Vagina (tissue), 2 donors: Measurements from ENCODE around the gene CCDC121. TPM values are rescaled to one million over a fixed set of nuclear protein-coding genes. Genes with fewer than 3 reads are reported as not detected.
"Not testable (repeated sequence)": the region's sequence is repeated elsewhere in the genome, so short reads cannot be mapped to it uniquely, and the experiment has no call there.

ENCODE experiments used
- DNase-seq, 2 donors: peaks; one replicate each; pipeline ENCODE4 v3.0.0-alpha.2; 2017; ENCODE audit errors: extremely low spot score in 2 of 2
- H3K27ac ChIP-seq: fragments of 200-600 bp; sonication (generic); one replicate; pipeline ENCODE4 v1.5.1; 2019
- H3K27me3 ChIP-seq: fragments of 200-600 bp; sonication (generic); one replicate; pipeline ENCODE4 v1.5.1; 2019
- H3K36me3 ChIP-seq, 2 donors: fragments of 200-600 bp; sonication (generic); one replicate each; pipeline ENCODE4 v1.5.1; 2017 to 2019
- H3K4me1 ChIP-seq: fragments of 200-600 bp; sonication (generic); one replicate; pipeline ENCODE4 v1.5.1; 2019
- H3K4me3 ChIP-seq, 2 donors: fragments of 200-600 bp; sonication (generic); 1 replicate in 1 of 2; 2 replicates in 1 of 2; pipeline ENCODE4 v1.5.1; 2016 to 2019
- H3K9me3 ChIP-seq: fragments of 200-600 bp; sonication (generic); one replicate; pipeline ENCODE4 v1.5.1; 2019
- CTCF ChIP-seq, 3 experiments: fragments of 450-650 bp in 2 of 3; fragments of 200-600 bp in 1 of 3; sonication (generic) in 1 of 3; IDR thresholded peaks; one replicate each; pipeline ENCODE4 v1.5.1; 2017 to 2019; ENCODE audit warnings: antibody characterized with exemption in 3 of 3, mild to moderate bottlenecking in 2 of 3, moderate library complexity in 2 of 3
- POLR2A ChIP-seq, 2 donors: fragments of 450-650 bp; IDR thresholded peaks; one replicate each; pipeline ENCODE4 v1.6.1; 2017; ENCODE audit warnings: antibody characterized with exemption in 2 of 2, mild to moderate bottlenecking in 2 of 2, moderate library complexity in 2 of 2
- POLR2AphosphoS5 ChIP-seq, 2 donors: sonication (generic); formaldehyde crosslinking; IDR thresholded peaks; one replicate each; pipeline ENCODE4 v1.9.0; 2017; ENCODE audit warnings: antibody characterized with exemption in 2 of 2, mild to moderate bottlenecking in 2 of 2, low read depth in 1 of 2; ENCODE audit not compliant: insufficient read depth in 1 of 2
- intact Hi-C: fragments of 100-400 bp; cut with DNase I; formaldehyde crosslinking; loops from one replicate; pipeline ENCODE4 v1.15.1; 2023
- total RNA-seq: library from RNA; depleted of rRNA; stranded (reverse); fragments of >200 nt; gene quantifications from one replicate; pipeline ENCODE4 v1.2.3, GENCODE V29; 2016

Gene CCDC121
- total RNA-seq, 1 donor from 2014 or later, result 2.5 TPM

GRCh38 chr2:27596627-27597026 is 32.2 kb downstream of the CCDC121 start:
- Histone ChIP-seq H3K27me3 (no peaks in the 10 kb centered on the region), H3K27ac (no peak overlapping the region), H3K4me3 (no peak overlapping the region), H3K9me3 (peaks cover 10% of the 10 kb centered on the region), H3K4me1 (no peaks in the 10 kb centered on the region), H3K36me3 (peaks cover 0 to 8% of the 10 kb centered on the region in 2 donors)
- TF ChIP-seq CTCF (IDR thresholded peaks at IDR 0.05) (no peak), POLR2AphosphoS5 (IDR thresholded peaks at IDR 0.05; ENCODE audit: insufficient read depth in 1 of 2, low read depth in 1 of 2) (no peak), POLR2A (IDR thresholded peaks at IDR 0.05) (no peak)
- intact Hi-C loops, result no loop called here
- DNase-seq, result no peak

DNA sequence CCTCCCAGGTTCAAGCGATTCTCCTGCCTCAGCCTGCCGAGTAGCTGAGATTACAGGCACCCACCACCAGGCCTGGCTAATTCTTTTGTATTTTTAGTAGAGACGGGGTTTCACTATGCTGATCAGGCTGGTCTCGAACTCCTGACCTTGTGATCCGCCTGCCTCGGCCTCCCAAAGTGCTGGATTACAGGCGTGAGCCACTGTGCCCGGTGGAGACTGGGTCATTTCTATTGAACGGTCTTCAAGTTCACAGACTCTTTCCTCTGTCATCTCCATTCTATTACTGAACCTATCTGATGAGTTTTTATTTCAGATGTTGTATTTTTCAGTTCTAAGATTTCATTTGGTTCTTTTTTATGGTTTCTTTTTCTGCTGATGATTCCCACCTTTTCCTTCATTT is 33.4 kb downstream of the CCDC121 start:
- H3K27me3 ChIP-seq, H3K36me3 ChIP-seq, H3K4me3 ChIP-seq, intact Hi-C loops, H3K4me1 ChIP-seq, H3K27ac ChIP-seq, DNase-seq: not testable (repeated sequence)
- peaks cover 19% of the 10 kb centered on the region for H3K9me3 ChIP-seq

DNA sequence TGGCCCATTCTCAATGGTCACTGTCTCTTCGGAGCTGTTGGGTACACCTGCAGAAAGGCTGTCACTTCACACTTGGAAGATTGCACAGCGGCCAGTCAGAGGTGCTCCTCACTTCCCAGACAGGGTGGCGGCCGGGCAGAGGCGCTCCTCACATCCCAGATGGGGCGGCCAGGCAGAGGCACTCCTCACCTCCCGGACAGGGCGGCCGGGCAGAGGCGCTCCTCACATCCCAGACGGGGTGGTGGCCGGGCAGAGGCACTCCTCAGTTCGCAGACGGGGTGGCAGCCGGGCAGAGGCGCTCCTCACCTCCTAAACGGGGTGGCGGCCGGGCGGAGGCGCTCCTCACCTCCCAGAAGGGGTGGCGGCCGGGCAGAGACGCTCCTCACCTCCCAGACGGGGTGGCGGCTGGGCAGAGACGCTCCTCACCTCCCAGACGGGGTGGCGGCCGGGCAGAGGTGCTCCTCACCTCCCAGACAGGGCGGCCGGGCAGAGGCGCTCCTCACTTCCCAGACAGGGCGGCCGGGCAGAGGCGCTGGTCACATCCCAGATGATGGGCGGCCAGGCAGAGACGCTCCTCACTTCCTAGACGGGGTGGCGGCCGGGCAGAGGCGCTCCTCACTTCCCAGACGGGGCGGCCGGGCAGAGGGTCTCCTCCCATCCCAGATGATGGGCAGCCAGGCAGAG is 34.6 kb downstream of the CCDC121 start:
- H3K4me1 ChIP-seq, H3K4me3 ChIP-seq, H3K36me3 ChIP-seq, H3K27ac ChIP-seq, intact Hi-C loops, DNase-seq, H3K27me3 ChIP-seq: not testable (repeated sequence)
- peaks cover 19% of the 10 kb centered on the region for H3K9me3 ChIP-seq

GRCh38 chr2:27593240-27593639 is 35.6 kb downstream of the CCDC121 start:
- Histone ChIP-seq H3K27ac (no peak overlapping the region), H3K36me3 (no peaks in the 10 kb centered on the region), H3K4me1 (no peaks in the 10 kb centered on the region), H3K27me3 (no peaks in the 10 kb centered on the region), H3K9me3 (peaks cover 19% of the 10 kb centered on the region), H3K4me3 (no peak overlapping the region)
- no peak for TF ChIP-seq CTCF (IDR thresholded peaks at IDR 0.05)
- TF ChIP-seq POLR2A (IDR thresholded peaks at IDR 0.05), result no peak
- TF ChIP-seq POLR2AphosphoS5 (IDR thresholded peaks at IDR 0.05; ENCODE audit: insufficient read depth in 1 of 2, low read depth in 1 of 2), result no peak
- intact Hi-C loops, result no loop called here
- no peak for DNase-seq

- TF ChIP-seq POLR2A (IDR thresholded peaks at IDR 0.05) (no peak), POLR2AphosphoS5 (IDR thresholded peaks at IDR 0.05; ENCODE audit: insufficient read depth in 1 of 2, low read depth in 1 of 2) (no peak), CTCF (IDR thresholded peaks at IDR 0.05) (no peak)
- peaks cover 19% of the 10 kb centered on the region for H3K9me3 ChIP-seq
- no peaks in the 10 kb centered on the region for H3K36me3 ChIP-seq
- no peaks in the 10 kb centered on the region for H3K4me1 ChIP-seq
- no peak for DNase-seq
- no peak overlapping the region for H3K27ac ChIP-seq
- H3K27me3 ChIP-seq, result no peaks in the 10 kb centered on the region
- intact Hi-C loops, result no loop called here
- no peak overlapping the region for H3K4me3 ChIP-seq
These were observed 37.1 kb downstream of the CCDC121 start for GRCh38 chr2:27591745-27592144.

DNA sequence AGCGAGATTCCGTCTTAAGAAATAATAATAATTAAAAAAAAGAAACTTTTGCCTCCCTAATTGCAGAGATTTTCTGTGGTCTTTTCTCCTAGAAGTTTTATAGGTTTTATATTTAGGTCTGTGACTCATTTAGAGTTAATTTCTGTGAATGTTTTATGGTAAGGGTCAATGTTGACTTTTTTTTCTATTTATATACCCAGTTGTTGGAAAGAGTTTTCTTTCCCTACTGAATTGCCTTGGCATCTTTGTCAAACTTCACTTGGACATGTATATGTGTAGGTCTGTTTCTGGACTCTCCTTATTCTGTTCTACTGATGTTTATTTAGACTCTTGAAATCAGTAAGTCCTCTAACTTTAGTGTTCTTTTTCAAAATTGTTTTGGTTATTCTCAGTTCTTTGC is 40.5 kb downstream of the CCDC121 start:
- Histone ChIP-seq H3K4me1 (peaks cover 25% of the 10 kb centered on the region), H3K27me3 (no peaks in the 10 kb centered on the region), H3K27ac (no peak overlapping the region), H3K9me3 (peaks cover 14% of the 10 kb centered on the region), H3K36me3 (no peaks in the 10 kb centered on the region), H3K4me3 (no peak overlapping the region)
- DNase-seq, result no peak
- intact Hi-C loops, result no loop called here
- TF ChIP-seq POLR2A (IDR thresholded peaks at IDR 0.05), result no peak
- no peak for TF ChIP-seq CTCF (IDR thresholded peaks at IDR 0.05)
- TF ChIP-seq POLR2AphosphoS5 (IDR thresholded peaks at IDR 0.05; ENCODE audit: insufficient read depth in 1 of 2, low read depth in 1 of 2), result no peak
